HG03095 (cell line): ENCODE results near the gene SEMA5A.

Experiments
- ATAC-seq: cut with Tn5 transposase; IDR thresholded peaks from one replicate; pipeline ENCODE4 v1.9.1; 2021; ENCODE audit warnings: moderate library complexity; ENCODE audit not compliant: unreplicated experiment

The SEMA5A gene

DNA sequence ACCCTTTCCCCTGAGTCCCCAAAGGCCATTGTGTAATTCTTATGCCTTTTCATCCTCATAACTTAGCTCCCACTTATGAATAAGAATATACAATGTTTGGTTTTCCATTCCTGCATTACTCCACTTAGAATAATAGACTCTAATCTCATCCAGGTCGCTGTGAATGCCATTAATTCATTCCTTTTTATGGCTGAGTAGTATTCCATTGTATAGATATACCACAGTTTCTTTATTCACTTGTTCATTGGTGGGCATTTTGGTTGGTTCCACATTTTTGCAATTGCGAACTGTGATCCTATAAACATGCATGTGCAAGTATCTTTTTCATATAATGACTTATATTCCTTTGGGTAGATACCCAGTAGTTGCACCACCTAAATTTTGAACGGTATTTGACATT, 101.5 kb downstream of the SEMA5A start:
- no peak for ATAC-seq

DNA sequence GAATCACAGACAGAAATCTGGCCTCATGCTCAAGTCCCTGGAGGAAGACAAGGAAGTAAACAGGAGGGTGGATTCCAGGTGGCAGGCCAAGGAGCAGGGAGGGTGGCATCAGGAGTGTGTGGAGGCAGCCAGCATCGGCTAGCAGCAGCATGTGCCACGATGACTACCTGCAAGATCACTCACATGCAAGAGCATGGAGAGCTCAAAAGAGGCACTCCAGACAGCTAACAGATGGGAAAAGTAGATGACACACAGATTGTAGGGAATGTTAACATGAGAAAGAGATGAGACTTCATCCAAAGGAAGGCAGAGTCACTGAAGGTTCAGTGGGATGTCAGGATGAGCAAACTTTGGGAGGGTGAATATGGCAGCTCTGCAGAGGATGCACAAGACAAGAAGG, 104.3 kb downstream of the SEMA5A start:
- no peak for ATAC-seq

DNA sequence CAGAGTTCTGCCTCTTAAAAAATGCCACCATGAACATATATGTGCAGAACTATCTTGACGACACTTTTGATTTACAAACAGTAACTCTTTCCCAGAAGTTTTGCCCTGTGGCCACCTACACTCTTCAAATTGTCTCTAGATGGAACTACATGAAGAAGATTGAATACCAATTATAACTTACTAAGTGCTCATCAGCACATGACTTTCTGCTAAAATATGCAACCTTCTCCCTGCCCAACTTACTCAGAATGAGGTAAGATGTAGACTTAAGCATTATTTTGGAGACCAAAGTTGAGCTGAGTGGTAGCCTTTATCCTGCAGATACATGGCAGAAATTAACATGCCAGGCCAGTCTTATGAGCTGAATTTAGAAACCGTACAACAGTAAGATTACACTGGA, 105.4 kb downstream of the SEMA5A start:
- ATAC-seq = no peak

DNA sequence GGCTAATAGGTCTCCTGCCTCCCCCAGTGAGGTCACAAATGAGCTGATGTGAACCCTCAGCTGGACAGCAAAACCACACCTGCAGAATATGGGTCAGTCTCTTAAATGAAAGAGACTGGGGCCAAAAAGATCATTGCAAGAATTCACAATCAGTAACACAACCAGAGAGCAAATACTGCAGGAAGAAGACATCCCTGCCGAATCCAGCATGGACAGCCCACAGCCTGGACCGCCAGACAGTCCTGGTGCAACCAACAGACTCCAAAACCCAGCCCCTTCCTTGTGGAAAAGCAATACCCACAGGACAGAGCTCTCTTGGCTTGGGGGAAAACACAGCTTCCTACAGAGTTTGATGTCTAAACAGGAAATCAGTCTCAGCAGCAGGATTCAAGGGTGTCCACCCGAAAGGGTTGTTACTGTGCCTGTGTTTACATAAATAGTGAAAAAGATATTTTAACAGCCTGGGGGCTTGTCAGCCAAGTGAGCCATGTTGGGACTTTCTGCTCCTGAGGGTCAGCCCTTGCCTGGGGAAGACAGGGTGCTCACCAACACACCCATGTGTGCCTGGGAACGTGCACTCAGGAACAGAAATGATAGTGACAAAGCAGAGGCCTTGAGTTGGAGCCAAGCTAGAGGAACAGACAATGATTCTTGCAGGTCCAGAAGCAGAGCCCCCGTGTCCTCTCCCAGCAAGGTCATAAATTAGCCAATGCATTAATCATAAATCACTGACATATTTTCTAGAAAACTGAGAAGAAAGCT, 106.2 kb downstream of the SEMA5A start:
- no peak for ATAC-seq

DNA sequence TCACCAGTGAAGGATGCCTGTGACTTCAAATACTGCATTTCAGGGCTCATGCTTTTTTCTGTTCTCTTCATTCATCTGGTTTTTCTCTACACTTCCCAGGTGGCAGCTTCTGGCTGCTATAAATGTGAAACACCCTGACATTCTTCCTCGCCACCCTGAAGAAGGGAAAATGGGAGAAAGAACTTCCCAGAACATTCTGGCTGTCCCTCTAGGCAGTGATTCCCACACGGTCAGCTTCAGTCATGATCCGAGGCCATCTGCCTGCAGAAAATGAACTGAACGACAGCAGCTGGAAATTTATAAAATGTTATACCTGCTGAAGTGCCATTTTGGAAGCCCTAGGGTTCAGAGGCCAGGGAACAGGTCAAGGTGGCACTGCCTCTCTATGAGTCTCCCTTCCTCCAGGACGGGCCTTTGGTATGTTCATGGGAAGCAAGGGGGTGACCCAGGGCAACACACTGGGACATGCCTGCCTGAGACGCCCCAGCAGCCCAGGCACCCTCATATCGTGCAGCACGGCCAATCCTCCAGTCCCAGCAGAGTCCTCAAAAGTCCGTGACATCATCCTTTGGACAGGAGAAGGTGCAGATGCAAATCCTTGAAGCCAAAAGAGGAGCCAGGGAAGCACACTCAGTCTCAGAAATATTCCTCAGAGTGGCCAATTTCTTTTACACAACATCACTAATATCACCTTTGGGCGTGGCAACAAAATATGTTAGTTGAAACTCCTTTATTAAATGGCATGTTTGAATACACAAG, 107.1 kb downstream of the SEMA5A start:
- no peak for ATAC-seq

DNA sequence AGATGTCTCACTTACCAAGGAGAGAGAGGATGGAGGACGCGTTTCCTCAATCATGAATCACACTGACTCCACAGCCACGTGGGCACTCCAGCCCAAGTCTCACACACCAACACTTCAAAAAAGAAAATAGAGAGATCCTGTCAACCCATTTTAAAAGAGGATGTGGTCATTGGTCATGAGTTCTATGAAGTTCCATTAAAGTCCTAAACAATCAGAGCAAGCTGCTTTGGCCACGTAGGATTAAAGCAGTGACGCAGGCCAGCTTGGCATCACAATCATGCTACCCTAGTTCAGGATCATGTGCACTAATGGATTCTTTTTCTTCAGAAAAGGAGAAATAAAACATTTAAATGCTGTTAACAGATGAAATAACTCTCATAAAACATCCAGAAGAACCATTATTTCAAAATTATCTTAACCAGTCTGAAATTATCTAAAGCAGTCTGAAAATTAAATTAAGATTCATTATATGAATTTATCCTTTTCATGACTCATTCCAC, 108.1 kb downstream of the SEMA5A start:
- ATAC-seq = no peak

DNA sequence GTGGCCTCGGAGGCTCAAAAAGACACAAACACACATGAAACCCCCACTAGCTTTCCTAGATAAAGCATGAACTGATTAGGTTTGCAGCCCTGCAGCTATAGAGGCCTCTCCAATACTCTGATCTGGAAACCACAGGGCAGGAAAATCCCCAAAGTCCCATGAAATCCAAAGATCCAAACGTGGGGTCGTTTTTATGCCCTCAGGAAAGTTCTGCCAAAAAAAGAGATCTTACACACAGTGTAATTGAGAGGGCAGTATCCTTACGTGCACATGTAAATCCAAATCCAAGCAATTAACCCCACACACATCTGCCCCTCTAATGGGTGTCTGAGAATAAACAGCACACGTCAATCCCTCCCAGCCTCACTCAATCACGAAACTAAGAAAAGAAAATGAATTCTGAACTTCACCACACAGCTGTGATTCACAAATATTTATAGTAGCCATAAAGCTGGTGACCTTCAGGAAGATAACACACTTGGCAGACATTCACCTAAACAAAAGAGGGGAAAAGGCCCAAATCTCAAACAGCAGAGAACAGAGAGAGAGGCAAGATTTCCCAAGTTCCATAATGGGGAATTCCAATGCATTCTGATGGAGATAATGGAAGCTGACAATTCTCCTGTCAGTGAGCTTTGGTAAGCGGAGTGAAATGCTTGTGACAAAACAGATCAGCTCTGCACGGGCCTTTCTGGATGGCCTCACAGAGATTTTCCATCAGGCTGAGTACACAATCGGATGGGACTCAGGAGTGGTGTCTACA, 114.2 kb downstream of the SEMA5A start:
- ATAC-seq = peak; percentile 43

DNA sequence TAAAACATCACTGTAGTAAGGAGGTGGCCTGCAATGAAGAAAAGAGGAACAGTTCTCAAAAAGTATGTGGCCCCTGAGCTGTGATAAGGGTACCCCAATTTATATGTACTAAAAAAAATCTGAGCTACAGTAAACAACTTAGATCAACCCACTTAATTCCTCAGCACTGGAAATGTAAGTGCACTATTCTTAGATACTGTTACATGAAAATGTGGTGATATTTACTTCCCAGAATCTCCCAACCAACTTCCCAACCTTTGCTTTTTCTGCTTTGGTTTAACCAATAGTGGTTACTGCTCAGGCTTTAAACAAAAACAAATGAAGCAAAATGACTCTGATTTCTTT, 114.8 kb downstream of the SEMA5A start:
- no peak for ATAC-seq

DNA sequence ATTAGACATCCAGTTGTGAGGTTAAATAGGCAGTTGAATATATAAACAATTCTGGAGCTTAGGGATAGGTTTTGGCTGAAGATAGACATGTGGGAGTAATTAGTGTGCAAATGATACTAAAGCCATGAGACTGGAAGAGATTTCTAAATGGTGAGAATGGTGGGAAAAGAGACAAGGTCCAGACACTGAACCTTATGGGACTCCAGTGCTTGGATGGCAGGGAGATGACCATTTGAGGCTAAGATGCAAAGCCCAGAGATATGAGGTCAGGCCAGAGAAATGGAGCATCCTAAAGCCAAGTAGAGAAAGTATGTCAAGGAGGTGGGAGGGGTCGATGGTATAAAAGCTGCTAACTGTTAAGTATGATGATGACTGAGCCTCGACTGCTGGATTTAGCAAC, 115.6 kb downstream of the SEMA5A start:
- no peak for ATAC-seq

DNA sequence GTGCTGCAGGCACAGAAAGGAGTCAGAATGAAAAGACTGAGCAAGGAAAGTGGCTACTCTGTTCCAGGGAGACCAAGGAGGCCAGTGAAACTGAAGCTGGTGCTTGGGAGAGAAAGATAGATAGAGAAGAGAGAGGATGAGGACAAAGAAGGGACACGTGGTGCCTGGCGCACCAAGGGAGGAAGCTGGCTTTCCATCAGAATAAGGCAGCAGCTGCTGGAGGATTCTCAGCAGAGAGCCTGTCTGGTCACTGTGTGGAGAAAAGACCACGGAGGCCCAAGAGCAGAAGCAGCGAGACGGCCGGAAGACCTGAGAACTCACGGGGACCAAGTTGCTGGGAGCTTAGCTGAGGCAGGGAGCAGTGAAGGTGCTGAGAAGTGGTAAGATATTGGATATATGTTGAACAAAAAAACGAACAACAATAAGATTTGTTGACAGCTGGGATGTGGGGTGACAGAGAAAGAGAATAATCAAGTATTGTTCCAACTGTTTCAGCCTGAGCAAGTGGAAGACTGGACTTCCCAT, 116.1 kb downstream of the SEMA5A start:
- no peak for ATAC-seq

DNA sequence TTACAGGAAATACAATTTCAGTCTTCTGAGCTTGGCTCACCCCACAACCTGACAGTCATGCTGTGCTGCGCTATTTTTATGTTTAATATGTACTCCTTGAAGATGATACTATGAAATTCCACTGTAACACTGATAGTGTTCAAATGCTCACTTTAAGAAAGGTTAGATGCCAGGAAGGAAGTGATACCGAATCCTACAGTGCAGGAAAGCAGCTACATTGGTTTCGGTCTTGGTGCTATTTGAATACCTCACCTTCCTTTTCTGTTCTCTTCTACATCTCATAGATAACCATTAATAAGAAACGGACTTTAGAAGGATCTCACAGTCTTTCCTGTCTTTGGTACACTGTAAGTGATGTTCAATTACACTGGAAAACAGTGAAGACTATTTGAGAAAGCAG, 117.6 kb downstream of the SEMA5A start:
- peak; percentile 58 for ATAC-seq

DNA sequence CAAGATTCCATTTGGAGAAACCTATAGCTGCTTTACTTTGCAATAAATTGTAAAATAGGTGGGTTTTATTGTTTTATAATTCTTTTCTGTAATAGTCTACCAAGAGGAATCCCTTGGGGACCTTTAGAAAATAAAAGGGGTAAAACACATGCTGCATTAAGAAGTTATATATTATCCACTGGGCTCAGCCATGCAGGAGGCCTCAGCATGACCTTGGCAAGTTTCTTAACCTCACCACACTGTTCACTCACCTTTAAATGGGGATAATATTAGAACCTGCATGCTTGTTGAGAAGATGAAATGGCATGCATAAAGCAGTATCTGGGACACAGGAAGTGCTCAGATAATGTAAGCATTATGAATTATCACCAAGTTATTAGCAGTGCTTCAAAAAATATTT, 120.2 kb downstream of the SEMA5A start:
- no peak for ATAC-seq

DNA sequence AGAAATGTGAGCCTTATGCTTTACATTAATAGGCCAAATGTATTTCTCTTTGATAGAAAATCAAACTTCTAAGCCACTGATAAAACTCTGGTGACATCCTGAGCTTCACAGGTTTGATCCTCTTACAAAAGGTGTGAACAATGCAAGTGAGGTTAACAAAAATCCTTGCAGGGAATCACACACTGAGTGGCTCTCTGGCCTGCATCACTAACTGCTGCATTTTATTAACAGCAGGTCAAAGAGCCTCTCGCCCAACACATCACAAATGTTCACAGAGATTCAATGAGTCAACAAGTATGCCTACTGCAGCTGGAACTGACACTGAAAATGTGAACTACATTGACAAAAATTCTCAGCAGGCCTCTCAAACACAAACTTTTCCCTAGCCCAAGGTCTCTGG, 122.3 kb downstream of the SEMA5A start:
- no peak for ATAC-seq

DNA sequence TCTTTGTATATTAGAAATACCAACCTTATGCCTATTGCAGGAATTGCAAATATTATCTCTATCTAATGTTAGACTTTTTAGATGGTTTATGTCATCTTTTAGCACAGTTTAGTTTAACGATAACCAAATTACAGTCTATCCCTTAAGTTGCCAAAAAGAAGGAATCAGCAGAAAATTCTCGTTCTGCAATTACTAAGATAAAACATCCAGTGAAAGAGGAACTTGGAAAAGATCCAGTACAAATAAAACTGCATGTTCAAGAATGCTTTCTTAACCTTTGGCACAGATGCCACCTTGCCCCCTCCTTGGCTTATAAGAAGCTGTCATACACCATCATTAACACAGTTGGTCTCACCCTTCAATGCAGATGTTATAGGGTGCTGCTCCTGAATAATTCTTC, 124.0 kb downstream of the SEMA5A start:
- no peak for ATAC-seq

DNA sequence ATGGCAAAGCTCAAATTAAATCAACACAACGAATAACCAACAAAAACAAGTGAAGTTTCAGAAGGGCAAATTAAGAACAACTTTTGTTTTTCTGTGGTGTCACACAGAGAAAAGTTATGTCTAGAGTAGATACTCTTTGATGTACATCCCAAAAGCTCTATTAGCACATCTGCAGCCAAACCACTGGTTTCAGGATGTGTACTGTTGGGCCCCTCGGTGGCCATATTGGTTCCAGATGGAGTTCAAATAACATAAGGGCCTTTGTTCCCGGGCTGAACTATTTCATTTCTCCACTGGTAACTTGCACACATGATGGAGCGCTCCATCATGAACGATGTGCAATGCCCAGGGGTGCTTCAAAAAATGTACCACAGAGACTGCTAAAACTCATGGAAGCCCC, 126.1 kb downstream of the SEMA5A start:
- ATAC-seq = no peak

DNA sequence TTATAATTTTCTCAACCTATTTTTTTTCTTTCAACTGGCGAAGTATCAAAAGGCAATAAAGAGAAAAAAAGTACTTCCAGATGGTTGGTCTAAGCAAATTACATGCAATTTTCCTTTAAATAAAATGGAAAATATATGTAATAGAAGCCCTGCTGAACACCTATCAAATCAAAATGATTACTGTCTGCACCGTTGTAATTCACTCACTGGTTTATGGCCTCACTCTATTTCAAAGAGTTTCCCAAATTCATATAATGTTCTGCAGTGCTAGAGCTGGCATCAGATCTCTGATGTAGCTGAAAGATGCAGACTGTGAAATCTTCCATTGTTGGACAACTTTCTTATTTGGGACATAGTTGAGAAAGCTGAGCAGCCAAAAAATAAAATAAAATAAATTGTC, 130.3 kb downstream of the SEMA5A start:
- no peak for ATAC-seq

DNA sequence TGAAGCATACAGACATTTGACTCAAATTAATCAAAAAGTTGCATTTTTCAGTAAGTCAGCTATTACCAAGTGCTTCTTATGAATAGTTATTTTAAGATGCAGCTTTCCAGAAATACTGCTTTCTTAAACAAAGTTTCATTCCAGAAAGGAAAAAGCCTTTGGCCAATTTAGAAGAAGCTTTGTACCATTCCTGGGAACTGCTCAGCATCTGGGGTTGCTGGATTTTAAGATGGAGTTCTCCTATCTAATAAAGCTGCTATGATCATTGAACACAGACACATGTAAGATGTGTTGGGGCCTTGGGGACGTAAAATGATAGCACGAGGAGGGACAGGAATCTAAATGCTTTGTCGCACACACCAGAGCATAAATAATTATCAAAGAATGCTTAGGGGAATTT, 130.8 kb downstream of the SEMA5A start:
- ATAC-seq = no peak

DNA sequence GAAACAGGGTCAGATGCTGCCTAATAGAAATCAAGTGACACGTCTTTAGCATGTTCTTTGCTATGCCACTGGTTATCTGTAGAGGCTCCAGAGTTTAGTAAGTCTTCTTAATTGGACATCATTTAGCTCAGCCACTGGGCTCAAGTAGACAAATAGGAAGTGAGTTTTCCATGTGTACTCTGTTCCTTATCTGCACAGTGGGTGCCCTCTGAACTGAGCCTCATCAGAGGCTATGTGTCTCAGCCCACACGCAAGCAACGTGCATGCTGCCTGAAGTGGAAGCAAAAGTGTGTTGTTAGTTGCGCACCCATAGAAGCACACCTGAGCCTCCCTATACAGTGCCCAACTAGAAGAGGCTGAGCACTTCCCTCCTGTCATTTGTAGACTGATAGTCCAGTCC, 134.7 kb downstream of the SEMA5A start:
- ATAC-seq = no peak

DNA sequence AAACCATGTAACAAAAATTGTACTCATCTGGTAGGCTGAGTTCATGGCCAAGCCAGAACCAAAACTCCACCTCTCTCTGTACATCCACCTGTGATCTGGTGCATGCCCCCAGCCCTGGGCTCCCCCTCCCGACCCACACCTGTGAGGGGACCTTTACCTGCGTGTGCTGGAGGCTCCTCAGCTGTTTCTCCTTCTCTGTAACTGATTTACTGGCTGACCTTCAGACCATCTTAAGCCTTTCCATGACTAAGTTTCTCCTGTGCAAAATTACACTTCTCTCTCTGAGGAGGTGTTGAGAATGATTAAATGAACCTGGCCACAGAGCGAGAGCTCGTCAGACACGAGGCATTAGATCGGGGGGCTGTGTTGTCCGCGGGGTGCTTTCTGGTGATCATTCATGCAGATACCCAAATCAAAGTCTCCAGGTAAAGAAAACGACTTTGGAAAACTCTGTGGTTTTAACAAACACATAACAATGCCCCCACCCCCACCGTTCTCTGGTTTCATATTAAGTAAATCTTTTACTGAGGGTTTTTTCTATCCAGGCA, 136.4 kb downstream of the SEMA5A start:
- peak; percentile 46 for ATAC-seq

DNA sequence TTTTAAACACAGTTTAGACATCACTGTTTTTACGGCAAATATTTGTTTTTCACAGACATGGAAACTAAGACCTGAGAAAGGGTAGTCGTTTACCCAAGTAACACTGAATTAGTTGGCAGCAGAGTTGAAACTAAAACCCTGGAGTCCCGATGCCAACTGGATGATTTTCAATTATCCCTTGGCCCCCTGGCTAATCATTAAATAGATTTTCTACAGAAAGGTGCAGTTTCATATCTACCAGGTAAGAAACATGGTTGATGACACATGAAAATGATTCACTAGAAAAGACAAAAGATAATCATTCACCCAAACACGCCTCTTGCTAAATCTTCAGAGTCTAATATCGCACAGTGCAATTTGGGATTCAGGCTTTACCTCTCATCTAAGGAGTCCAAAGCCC, 136.9 kb downstream of the SEMA5A start:
- ATAC-seq = peak; percentile 15

DNA sequence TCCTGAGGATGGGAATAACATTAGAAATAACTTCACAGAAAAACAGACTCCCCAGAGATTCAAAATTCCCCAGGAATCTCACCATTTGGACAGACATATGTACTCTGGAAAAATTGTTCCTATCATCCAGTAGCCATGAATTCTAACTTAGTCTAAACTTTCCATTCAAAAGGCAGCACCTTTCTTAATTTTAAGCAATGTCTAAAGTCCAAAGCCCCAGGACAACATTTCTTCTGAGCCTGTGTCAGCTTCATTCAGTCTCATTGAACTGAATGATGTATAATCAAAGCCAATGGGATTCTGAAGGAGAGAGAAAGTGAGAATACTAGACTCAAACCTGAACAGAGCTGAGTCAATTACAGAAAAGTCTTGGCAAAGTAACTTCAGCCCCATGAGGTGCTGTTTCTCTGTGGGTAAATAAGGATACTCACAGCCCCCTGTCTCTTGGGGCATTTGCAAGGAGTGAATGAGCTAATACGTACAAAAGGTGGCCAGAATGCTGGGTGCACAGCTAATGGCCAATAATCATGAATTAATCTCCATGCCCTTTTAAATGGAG, 140.6 kb downstream of the SEMA5A start:
- peak; percentile 65 for ATAC-seq
